Measurements from ENCODE around the gene PROSER3. TPM values are rescaled to one million over a fixed set of nuclear protein-coding genes. Genes with fewer than 3 reads are reported as not detected.

The PROSER3 gene
- total and polyA plus RNA-seq, 2 experiments from 2014 or later: 2.7 to 12.6 TPM

- H3K9me3 ChIP-seq (ENCODE audit: low read depth): no peaks in the 10 kb centered on the region
- H3K9me2 ChIP-seq (ENCODE audit: insufficient read depth): no peaks in the 10 kb centered on the region
- H4K20me1 ChIP-seq (ENCODE audit: insufficient read depth): no peaks in the 10 kb centered on the region
- WGBS, 2 experiments (ENCODE audit: low coverage in 1 of 2, low lambda C conversion rate in 2 of 2, missing lambda C conversion rate in 2 of 2): 87% methylated on average over 29 of the region's 29 CpGs
- H3K4me1 ChIP-seq (ENCODE audit: insufficient read depth): no peaks in the 10 kb centered on the region
- in situ Hi-C loops (cut with MboI): no loop called here
- peak overlapping the region; percentile 86 for H3K4me2 ChIP-seq (ENCODE audit: unreplicated experiment)
- peaks cover 21% of the 10 kb centered on the region; the same call in 1 of the 2 replicates for H3F3A ChIP-seq (ENCODE audit: insufficient read depth)
- no peak for TF ChIP-seq EZH2phosphoT487 (IDR thresholded peaks at IDR 0.05; ENCODE audit: insufficient read depth, low read depth)
- H2AFZ ChIP-seq: no peak overlapping the region
- H3K4me3 ChIP-seq: peak overlapping the region; percentile 83
- H3K9ac ChIP-seq: no peak overlapping the region; the same call in 1 of the 2 replicates
- peaks cover 7% of the 10 kb centered on the region; the same call in 1 of the 2 replicates for H3K79me2 ChIP-seq (ENCODE audit: insufficient read depth)
- DNase-seq: no peak
- no peaks in the 10 kb centered on the region for H3K27me3 ChIP-seq (replicated peaks; ENCODE audit: insufficient read depth)
- H3K36me3 ChIP-seq (ENCODE audit: low read depth): no peaks in the 10 kb centered on the region; the same call in 1 of the 2 replicates
- peak overlapping the region; percentile 56; the same call in 1 of the 2 replicates for H3K27ac ChIP-seq
Observed at GRCh38 chr19:35739275-35740107, 18.5 kb upstream of the PROSER3 start.

DNA sequence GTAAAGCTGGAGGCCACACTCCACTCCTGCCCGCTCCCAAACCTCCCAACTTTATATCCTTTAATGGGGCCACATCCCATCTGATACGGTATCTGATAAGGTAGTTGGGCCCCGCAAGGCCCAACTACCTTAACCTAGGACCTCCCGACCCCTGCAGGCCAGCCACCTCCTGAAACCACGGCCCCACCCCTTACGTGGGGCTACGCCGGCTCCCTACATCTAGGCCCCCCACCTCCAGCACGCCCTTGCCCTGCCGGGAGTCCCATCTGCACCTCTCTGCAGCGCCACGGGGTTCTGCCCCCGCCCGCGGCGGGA, 17.9 kb upstream of the PROSER3 start:
- H3K4me3 ChIP-seq: peak overlapping the region; percentile 83
- H3K36me3 ChIP-seq (ENCODE audit: low read depth): no peaks in the 10 kb centered on the region; the same call in 1 of the 2 replicates
- no peak for TF ChIP-seq EZH2phosphoT487 (IDR thresholded peaks at IDR 0.05; ENCODE audit: insufficient read depth, low read depth)
- TF ChIP-seq EZH2 (IDR thresholded peaks at IDR 0.05; ENCODE audit: insufficient read depth, poor library complexity, severe bottlenecking): no peak
- H4K20me1 ChIP-seq (ENCODE audit: insufficient read depth): no peaks in the 10 kb centered on the region
- H2AFZ ChIP-seq: peak overlapping the region; percentile 79
- H3K9ac ChIP-seq: peak overlapping the region; percentile 72
- in situ Hi-C loops (cut with MboI): no loop called here
- no peaks in the 10 kb centered on the region for H3K9me2 ChIP-seq (ENCODE audit: insufficient read depth)
- peak overlapping the region; percentile 86 for H3K4me2 ChIP-seq (ENCODE audit: unreplicated experiment)
- H3F3A ChIP-seq (ENCODE audit: insufficient read depth): peaks cover 21% of the 10 kb centered on the region; the same call in 1 of the 2 replicates
- no peaks in the 10 kb centered on the region for H3K4me1 ChIP-seq (ENCODE audit: insufficient read depth)
- H3K27me3 ChIP-seq (replicated peaks; ENCODE audit: insufficient read depth): no peaks in the 10 kb centered on the region
- DNase-seq: no peak
- H3K79me2 ChIP-seq (ENCODE audit: insufficient read depth): peaks cover 7% of the 10 kb centered on the region; the same call in 1 of the 2 replicates
- no peaks in the 10 kb centered on the region for H3K9me3 ChIP-seq (ENCODE audit: low read depth)
- peak overlapping the region; percentile 56 for H3K27ac ChIP-seq
- WGBS, 2 experiments (ENCODE audit: low coverage in 1 of 2, low lambda C conversion rate in 2 of 2, missing lambda C conversion rate in 2 of 2): 9 to 10% methylated on average over 16 of the region's 16 CpGs

GRCh38 chr19:35740423-35741202, 17.4 kb upstream of the PROSER3 start:
- H3K9me3 ChIP-seq (ENCODE audit: low read depth): no peaks in the 10 kb centered on the region
- H4K20me1 ChIP-seq (ENCODE audit: insufficient read depth): no peaks in the 10 kb centered on the region
- WGBS, 2 experiments (ENCODE audit: low coverage in 1 of 2, low lambda C conversion rate in 2 of 2, missing lambda C conversion rate in 2 of 2): 2% methylated on average over 48 to 62 of the region's 63 CpGs
- TF ChIP-seq EZH2 (IDR thresholded peaks at IDR 0.05; ENCODE audit: insufficient read depth, poor library complexity, severe bottlenecking) (no peak), EZH2phosphoT487 (IDR thresholded peaks at IDR 0.05; ENCODE audit: insufficient read depth, low read depth) (no peak)
- peak overlapping the region; percentile 83 for H3K4me3 ChIP-seq
- in situ Hi-C loops (cut with MboI): no loop called here
- no peaks in the 10 kb centered on the region for H3K27me3 ChIP-seq (replicated peaks; ENCODE audit: insufficient read depth)
- H3K36me3 ChIP-seq (ENCODE audit: low read depth): no peaks in the 10 kb centered on the region; the same call in 1 of the 2 replicates
- peak overlapping the region; percentile 92 for H2AFZ ChIP-seq
- peak overlapping the region; percentile 56 for H3K27ac ChIP-seq
- peak overlapping the region; percentile 72 for H3K9ac ChIP-seq
- H3K4me1 ChIP-seq (ENCODE audit: insufficient read depth): no peaks in the 10 kb centered on the region
- peaks cover 21% of the 10 kb centered on the region; the same call in 1 of the 2 replicates for H3F3A ChIP-seq (ENCODE audit: insufficient read depth)
- H3K9me2 ChIP-seq (ENCODE audit: insufficient read depth): no peaks in the 10 kb centered on the region
- peak; percentile 99 for DNase-seq
- peaks cover 9% of the 10 kb centered on the region for H3K79me2 ChIP-seq (ENCODE audit: insufficient read depth)
- H3K4me2 ChIP-seq (ENCODE audit: unreplicated experiment): peak overlapping the region; percentile 93

- TF ChIP-seq EZH2phosphoT487 (IDR thresholded peaks at IDR 0.05; ENCODE audit: insufficient read depth, low read depth) (no peak), EZH2 (IDR thresholded peaks at IDR 0.05; ENCODE audit: insufficient read depth, poor library complexity, severe bottlenecking) (no peak)
- H2AFZ ChIP-seq: peak overlapping the region; percentile 92
- no peak for DNase-seq
Observed at GRCh38 chr19:35741203-35741515, 16.8 kb upstream of the PROSER3 start.

More at GRCh38 chr19:35741203-35741515, 16.8 kb upstream of the PROSER3 start:
- in situ Hi-C loops (cut with MboI): no loop called here
- H3K4me3 ChIP-seq: peak overlapping the region; percentile 83
- peaks cover 15% of the 10 kb centered on the region for H3K79me2 ChIP-seq (ENCODE audit: insufficient read depth)
- H4K20me1 ChIP-seq (ENCODE audit: insufficient read depth): no peaks in the 10 kb centered on the region
- no peaks in the 10 kb centered on the region; the same call in 1 of the 2 replicates for H3K36me3 ChIP-seq (ENCODE audit: low read depth)
- H3K9me2 ChIP-seq (ENCODE audit: insufficient read depth): no peaks in the 10 kb centered on the region
- H3K27me3 ChIP-seq (replicated peaks; ENCODE audit: insufficient read depth): no peaks in the 10 kb centered on the region
- peak overlapping the region; percentile 49 for H3K27ac ChIP-seq
- H3K4me2 ChIP-seq (ENCODE audit: unreplicated experiment): peak overlapping the region; percentile 93
- H3K4me1 ChIP-seq (ENCODE audit: insufficient read depth): 0 out of 2 replicates have a peak, but pooled peaks cover under 1% of the 10 kb centered on the region
- 4% methylated on average over 11 to 12 of the region's 12 CpGs for WGBS, 2 experiments (ENCODE audit: low coverage in 1 of 2, low lambda C conversion rate in 2 of 2, missing lambda C conversion rate in 2 of 2)
- H3F3A ChIP-seq (ENCODE audit: insufficient read depth): peaks cover 21% of the 10 kb centered on the region; the same call in 1 of the 2 replicates
- H3K9ac ChIP-seq: peak overlapping the region; percentile 62
- no peaks in the 10 kb centered on the region for H3K9me3 ChIP-seq (ENCODE audit: low read depth)
